Lower leg skin (tissue), 3 donors: ENCODE measurements around the gene GRIK4.

Experiments used
- POLR2A ChIP-seq, 2 donors: fragments of 450-650 bp; IDR thresholded peaks; one replicate each; pipeline ENCODE4 v1.6.1; 2016 to 2017; ENCODE audit warnings: antibody characterized with exemption in 2 of 2, mild to moderate bottlenecking in 1 of 2, moderate library complexity in 1 of 2
- TF ChIP-seq, protein P1 (sequence below), 3 donors: fragments of 450-650 bp; IDR thresholded peaks; one replicate each; pipeline ENCODE4 v1.5.1; 2016; ENCODE audit warnings: antibody characterized with exemption in 3 of 3, mild to moderate bottlenecking in 3 of 3, moderate library complexity in 2 of 3

DNA sequence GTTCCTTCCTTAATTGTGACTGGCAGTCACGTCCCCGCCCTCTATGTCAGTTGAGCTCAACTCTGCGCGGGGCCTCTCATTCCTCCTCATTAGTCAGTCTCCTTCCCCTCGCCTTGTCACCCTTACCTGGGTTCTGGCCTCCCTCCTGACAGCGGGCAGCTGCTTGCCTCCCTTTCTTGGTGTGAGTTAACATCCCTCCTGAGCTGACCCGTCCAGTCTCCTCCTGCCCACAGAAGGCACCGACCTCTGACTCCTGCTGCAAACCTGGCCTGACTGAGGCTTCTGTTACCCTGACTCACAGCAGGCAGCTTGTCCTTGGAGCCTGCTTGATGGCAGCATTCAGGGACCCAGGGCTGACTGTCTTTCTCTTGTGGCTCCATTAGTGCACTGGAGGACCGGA, 45.2 kb downstream of the GRIK4 start:
- TF ChIP-seq, protein P1, sequence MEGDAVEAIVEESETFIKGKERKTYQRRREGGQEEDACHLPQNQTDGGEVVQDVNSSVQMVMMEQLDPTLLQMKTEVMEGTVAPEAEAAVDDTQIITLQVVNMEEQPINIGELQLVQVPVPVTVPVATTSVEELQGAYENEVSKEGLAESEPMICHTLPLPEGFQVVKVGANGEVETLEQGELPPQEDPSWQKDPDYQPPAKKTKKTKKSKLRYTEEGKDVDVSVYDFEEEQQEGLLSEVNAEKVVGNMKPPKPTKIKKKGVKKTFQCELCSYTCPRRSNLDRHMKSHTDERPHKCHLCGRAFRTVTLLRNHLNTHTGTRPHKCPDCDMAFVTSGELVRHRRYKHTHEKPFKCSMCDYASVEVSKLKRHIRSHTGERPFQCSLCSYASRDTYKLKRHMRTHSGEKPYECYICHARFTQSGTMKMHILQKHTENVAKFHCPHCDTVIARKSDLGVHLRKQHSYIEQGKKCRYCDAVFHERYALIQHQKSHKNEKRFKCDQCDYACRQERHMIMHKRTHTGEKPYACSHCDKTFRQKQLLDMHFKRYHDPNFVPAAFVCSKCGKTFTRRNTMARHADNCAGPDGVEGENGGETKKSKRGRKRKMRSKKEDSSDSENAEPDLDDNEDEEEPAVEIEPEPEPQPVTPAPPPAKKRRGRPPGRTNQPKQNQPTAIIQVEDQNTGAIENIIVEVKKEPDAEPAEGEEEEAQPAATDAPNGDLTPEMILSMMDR (IDR thresholded peaks at IDR 0.05) = no peak
- TF ChIP-seq POLR2A (IDR thresholded peaks at IDR 0.05) = no peak
